Measurements from ENCODE around the gene SDF4.
"Not testable (repeated sequence)": the region's sequence is repeated elsewhere in the genome, so short reads cannot be mapped to it uniquely, and the experiment has no call there.

SDF4 gene

DNA sequence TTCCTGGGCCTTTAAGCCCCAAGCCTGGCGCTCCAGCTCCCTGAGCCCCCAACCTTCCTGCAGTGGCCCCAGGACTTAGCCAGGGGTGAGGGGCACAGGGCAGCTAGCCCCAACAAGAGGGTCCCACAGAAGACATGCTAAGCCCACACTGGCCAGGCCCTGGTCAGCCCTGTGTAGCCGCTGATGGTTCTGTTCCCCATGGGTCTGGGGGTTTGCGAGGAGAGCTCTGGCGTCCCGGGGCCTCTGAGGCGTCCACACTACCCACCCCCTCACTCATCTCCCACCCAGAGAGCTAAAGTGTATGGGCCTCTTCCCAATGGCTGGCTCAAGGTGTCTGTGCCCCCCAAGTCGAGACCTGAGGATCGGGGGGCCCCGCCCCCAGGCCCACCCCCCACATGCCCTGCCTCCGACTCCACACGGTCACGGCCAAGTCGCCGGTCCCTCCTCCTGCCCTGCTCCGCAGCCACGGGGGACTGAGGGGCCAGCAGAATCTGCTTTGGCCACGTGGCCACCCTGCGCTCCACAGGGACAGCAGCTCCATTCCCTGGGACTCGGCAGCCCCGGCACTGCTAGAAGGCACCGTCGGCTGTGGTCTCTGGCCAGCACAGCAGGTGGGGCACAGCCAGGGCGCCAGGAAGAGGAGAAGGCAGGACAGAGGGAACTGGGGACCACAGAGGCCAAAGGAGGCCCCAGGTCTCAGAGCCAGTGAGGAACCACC is 33.2 kb downstream of the SDF4 start:
- no peak for DNase-seq (ENCODE audit: low spot score)

DNA sequence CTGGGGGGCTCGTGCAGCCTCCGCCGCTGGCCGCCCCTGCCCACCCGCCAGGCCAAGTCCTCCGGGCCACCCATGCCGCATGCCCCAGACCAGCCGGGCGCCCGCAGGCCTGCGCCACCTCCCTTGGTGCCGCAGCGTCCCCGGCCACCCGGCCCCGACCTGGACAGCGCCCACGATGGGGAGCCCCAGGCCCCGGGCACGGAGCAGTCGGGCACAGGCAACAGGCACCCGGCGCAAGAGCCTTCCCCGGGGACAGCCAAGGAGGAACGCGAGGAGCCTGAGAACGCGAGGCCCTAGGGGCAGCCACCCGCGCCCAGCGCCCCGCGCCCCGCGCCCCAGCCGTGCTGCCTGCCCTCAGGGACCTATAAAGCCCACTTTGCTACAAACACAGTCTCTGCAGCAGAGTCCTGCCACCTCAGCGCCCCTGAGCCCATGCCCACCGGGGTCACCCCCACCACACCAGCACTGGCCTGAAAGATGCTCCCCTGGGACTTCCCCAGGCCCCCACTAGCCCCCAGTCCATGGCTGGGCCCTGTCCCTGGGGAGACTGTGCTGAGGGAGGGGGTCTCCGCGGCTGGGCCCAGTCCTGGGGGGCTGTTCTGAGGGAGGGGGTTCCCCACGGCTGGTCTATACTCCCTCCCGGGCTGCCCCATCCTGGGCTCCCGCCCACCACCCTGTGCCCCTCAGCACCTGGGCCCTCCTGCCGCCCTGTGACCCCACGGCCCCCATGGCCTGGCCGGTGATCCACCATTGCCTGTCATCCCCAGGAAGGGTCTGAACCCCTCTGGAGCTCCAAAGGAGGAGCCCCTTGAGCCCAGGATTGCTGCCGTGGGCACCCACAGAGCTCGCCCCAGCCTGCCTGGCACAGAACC is 34.0 kb downstream of the SDF4 start:
- DNase-seq (ENCODE audit: low spot score): no peak

DNA sequence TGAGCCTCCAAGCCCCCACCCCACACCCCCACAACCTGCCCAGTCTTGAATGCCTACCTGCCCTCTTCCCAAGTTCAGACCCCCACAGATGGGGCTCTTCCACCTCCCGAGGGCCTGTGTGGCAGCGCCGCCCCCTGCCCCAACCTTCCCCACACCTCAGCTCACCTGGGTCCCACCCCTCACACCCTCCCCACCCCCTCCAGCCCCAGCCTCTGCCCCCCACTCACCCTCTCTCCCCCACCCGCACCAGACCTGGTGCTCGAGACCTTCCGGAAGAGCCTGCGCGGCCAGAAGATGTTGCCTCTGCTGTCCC is 34.7 kb downstream of the SDF4 start:
- no peak for DNase-seq (ENCODE audit: low spot score)

DNA sequence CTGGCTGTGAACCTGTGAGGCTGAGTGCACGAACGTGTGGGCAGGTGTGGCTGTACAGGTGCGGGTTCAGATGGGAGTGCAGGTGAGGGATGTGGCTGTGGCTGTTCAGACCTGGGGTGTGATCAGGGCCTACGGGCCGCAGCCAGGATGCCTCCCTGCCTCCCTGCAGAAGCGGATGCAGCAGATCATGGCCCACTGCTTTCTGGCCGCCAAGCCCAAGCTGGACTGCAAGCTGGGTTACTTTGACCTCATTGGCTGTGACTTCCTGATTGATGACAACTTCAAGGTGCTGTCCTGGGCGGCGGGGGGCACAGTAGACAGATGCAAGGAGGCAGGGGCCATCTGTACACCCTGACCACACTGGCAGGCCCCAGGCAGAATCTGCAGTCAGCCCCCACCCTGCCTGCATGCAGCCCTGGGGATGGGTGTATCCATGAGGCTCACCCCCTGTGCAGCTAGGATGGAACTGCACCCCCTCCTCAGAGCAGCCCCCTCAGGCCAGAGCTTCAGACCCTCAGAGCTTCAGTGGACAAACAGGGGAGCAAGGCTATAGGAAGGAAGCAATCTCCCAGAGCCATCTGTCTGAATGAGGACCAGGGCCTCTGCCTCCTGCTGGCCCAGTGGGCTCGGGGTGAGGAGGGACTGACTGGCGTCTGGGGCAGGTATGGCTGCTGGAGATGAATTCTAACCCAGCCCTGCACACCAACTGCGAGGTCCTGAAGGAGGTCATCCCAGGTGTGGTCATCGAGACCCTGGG is 35.2 kb downstream of the SDF4 start:
- DNase-seq (ENCODE audit: low spot score): no peak

DNA sequence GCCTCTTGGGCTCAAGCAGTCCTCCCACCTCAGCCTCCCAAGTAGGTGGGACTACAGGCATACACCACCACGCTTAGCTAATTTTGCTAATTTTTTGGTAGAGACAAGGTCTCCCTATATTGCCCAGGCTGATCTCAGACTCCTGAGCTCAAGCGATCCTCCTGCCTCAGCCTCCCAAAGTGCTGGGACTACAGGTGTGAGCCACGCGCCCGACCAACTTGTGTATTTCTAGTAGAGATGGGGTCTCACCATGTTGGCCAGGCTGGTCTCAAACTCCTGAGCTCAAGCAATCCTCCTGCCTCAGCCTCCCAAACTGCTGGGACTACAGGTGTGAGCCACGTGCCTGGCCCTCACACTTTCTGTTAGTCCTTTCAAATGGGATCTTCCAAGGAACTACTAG is 36.1 kb downstream of the SDF4 start:
- DNase-seq (ENCODE audit: low spot score): not testable (repeated sequence)

DNA sequence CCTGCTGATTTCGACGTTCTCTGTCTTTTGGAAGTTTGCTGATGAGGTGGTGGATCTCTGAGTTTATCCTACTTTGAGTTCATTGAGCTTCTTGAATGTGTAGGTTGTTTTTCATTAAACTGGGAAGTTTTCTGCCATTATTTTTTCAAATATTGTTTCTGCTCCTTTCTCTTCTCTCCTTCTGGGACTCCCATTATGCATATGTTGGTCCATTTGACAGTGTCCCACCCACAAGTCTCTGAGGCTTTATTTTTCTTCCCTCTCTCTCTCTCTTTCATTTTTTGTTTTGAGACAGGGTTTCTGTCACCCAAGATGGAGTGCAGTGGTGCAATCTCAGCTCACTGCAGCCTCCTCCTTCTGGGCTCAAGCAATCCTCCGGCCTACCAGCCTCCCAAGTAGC is 37.1 kb downstream of the SDF4 start:
- no peak for DNase-seq (ENCODE audit: low spot score)

DNA sequence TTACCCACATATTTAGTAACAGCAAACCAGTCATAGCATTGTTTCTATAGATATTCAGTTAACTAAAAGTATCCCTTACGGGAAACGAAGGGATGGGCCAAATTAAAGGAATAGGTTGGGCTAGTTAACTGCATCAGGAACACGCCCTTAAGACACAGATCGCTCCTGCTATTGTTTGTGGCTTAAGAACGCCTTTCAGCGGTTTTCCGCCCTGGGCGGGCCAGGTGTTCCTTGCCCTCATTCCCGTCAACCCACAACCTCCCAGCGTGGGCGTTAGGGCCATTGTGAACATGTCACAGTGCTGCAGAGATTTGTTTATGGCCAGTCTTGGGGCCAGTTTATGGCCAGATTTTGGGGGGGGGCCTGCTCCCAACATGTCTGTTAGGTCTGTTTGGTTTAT is 40.1 kb downstream of the SDF4 start:
- DNase-seq (ENCODE audit: low spot score): no peak

DNA sequence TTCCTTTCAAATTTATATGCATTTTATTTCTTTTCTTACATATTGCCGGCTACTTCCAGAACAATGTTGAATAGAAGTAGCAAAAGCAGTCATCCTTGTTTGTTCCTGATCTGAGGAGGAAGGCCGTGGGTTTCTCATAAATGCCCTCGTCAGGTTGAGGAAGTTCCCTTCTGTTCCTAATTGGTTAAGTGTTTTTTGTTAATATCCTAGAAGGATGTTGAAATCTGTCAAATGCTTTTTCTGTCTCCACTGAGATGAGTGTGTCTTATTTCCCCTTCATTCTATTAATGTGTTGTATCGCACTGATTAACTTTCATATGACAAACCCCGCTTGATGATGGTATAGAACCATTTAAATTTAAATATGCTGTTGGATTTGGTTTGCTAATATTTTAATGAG is 42.7 kb downstream of the SDF4 start:
- no peak for DNase-seq (ENCODE audit: low spot score)

DNA sequence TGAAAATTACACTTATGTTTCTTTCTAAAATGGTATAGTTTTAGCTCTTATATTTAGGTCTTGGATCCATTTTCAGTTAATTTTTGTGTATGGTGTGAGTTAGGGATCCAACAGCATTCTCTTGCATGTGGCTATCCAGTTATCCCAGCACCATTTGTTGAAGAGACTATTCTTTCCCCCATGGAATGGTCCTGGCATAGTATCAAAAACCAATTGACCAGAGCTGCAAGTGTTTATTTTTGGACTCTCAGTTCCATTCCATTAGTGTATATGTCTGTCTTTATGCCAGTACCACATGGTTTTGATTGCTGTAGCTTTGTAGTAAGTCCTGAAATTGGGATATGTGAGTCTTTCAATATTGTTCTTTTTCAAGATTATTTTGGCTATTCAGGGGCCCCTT is 43.9 kb downstream of the SDF4 start:
- no peak for DNase-seq (ENCODE audit: low spot score)

DNA sequence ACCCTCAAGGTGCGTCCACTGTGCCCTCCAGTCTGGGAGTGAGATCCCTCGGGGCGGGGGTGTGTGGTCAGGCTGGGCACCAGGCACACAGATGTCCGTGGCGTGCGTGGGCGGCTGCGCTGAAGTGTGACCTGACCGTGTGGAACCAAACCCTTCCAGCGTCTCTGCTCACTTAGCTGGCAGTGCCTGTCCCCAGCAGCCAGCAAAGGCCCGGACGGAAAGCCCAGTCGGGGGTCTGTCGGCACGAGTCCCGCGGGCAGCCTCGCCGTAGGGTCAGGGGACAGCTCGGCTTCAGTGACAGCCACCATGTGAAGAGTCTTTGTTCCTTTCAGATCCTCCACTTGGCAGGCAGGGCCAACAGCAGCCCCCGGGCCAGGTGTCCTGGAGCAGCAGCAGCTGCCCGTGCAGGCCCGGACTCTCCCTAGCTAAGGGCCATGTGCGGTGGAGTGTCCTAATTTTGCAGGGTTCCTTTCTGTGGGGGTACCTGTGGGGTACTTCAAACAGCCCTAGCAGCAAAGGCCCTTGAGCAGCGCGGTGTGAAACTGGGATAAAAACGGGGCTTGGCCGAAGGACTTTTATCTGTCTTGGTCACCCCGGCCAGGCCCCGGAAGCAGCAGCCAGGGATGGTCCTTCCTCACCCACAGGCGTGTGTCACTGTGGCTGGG is 46.6 kb downstream of the SDF4 start:
- DNase-seq (ENCODE audit: low spot score): no peak

DNA sequence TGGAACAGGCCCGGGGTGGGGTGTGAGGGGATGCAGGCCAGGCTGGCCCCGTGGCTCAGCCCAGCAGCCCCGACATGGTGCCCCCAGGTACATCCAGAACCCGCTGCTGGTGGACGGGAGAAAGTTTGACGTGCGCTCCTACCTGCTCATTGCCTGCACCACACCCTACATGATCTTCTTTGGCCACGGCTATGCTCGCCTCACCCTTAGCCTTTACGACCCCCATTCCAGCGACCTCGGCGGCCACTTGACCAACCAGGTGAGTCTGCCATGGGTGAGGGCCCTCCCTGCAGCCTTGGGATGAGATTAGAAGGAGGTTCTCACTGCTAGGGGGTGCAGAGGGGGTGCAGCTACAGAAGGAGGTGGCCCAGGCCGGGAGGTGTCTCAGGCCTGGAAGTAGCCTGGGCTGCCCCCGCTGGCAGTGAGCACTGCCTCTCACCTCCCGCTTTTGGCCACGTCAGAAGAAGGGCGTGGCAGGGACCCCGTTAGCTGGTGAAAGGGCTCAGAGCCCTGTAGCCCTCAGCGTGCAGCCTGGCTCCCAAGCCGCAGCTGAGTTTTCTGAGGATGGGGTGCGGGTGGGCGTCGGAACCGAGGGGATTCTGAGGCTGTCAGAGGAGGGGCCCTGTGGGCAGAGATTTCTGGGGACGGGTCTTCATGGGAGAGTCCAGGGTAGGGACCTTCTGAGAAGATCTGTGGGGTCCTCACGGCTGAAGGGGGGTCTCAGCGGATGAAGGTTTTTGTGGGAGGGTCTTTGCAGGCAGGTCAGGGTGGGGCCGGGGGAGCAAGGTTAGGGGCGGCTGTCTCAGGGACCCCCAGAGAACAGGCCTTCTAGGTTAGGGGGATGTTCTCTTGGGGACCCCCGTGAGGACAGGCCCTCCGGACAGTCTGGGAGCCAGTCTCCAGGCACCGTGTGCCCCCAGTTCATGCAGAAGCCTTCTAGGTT is 47.7 kb downstream of the SDF4 start:
- DNase-seq (ENCODE audit: low spot score): no peak

DNA sequence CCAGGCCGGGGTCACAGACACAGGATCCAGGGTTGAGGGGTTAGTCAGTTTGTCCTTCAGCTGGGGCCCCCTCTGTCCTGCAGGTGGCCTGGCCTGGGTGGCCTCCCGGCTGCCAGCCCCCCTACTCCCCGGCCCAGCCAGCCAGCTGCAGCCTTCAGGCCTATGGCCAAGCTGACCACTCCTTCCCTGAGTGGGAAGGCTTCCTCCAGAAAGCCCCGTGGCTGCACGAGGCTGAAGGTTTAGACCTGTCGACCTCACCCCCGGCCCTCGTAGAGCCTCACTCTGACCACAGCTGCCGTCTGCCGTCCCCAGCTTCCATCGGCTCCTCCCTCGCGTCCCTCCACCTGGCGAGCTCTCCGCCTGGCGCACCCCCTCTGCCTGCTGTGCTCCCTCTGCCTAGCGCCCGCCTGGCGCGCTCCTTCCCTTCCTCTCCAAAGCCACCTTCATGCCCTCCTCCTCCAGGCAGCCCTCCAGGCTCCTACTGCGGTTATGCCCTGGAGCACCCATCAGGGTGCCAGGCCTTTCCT is 48.5 kb downstream of the SDF4 start:
- no peak for DNase-seq (ENCODE audit: low spot score)

DNA sequence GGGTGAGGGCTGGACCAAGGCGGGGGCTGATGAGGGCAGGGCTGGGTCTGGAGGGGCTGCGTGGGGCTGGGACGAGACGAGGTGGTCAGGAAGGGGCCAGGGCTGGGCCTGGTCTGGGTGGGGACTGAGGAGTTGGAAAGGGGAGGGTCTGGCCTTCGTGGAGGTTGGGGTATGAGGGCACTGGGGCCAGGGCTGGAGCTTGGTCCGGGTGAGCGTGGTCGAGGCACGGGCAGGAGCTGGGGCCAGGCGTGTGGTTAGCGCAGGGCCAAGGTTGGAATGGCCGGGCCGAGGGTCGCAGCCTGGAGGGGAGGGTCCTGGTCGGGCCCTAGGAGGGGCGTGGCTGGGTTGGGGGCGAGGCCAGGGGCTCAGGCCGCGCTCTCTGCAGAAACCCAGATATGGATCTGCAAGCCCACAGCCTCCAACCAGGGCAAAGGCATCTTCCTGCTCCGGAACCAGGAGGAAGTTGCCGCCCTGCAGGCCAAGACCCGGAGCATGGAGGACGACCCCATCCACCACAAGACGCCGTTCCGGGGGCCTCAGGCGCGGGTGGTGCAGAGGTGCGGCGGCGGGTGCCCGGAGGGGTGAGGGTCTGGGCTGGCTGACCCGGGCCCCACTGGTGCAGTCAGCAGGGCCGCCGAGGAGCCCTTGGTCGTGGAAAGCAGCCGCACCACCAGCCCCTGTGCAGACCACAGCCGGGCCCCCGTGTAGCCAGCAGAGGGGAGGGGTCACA is 49.1 kb downstream of the SDF4 start:
- no peak for DNase-seq (ENCODE audit: low spot score)

DNA sequence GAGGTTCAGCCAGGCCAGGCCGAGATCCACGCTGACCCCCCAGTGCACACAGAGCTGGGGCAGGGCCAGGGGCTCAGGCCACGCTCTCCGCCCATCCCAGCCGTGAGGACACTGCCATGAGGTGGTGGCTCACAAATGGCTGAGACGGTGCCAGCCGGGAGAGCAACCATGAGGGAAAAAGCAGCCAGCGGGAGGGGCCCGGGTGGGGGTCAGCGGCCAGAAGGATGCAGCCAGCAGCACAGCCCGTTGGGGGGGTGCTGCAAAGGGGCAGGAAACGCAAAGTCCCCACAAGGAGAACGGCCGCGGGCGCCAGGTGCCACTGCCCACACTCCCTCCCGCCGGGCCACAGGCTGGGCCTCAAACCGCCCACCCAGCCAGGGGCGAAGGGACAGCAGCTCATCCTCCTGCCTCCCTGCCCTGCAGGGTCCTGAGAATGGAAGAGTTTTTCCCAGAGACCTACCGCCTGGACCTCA is 49.8 kb downstream of the SDF4 start:
- DNase-seq (ENCODE audit: low spot score): no peak

DNA sequence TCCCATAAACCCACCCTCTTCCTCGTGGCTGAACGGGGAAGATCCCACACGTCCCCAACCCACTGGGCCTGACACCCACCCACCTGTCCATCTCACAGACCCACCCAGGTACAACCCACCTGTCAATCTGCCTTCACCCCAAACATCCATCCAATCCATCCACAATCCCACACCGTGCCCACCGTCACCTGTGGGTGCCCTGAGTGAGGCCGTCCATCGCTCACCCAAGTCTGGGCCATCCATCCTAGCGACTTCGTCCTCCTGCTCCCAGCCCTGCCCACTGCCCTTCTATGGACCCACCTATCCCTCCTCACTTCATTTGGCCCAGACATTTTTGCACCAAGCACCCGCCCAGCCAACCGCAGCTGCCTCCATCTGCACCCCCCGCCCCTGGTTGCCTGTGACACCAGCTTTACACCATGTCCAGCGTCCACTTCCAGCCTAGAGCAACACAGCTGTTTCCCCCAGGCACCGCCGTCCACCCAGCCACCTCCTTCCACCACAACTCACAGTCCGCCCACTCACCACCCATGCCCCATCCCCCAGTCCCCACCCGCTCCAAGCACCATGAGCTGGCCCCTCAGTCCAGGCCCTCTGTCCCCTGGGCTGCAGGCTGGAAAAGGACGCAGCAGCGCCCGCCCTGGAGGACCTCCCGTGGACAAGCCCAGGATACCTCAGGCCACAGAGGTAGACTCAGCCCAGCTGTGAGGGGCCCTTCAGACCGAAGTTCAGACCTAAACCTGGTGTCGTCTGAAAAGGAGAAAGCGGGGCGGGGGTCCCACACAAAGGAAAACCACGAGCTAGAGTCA is 50.5 kb downstream of the SDF4 start:
- DNase-seq (ENCODE audit: low spot score): no peak

DNA sequence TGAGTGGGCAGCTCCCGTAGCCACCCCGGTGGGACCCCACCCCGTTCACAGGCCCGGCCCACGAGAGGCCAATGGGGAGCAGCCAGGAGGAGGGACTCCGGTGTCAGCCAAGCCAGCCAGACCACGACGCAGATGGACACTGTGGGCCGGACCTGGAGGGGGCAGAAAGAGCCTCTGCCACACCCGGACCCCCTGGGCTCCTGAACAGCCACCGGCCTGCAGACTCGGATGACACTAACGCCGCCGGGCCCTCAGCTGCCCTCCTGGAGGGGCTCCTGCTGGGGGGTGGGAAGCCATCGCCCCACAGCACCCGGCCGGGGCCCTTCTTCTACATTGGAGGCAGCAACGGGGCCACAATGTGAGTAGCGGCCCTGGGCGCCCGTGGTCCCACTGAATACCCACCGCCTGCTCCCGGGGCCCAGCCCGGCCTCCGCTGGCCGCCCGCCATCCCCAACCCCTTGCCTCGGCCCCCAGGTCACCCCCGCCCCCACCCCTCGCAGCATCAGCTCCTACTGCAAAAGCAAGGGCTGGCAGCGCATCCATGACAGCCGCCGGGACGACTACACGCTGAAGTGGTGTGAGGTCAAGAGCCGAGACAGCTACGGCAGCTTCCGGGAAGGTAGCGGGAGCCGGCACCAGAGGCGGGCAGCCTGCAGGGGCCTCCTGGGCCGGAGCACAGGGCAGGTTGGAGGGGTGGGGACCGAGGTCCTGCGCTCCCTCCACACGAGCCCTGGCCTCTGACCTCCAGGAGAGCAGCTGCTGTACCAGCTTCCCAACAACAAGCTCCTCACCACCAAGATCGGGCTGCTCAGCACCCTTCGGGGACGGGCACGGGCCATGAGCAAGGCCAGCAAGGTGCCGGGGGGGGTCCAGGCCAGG is 51.6 kb downstream of the SDF4 start:
- no peak for DNase-seq (ENCODE audit: low spot score)

DNA sequence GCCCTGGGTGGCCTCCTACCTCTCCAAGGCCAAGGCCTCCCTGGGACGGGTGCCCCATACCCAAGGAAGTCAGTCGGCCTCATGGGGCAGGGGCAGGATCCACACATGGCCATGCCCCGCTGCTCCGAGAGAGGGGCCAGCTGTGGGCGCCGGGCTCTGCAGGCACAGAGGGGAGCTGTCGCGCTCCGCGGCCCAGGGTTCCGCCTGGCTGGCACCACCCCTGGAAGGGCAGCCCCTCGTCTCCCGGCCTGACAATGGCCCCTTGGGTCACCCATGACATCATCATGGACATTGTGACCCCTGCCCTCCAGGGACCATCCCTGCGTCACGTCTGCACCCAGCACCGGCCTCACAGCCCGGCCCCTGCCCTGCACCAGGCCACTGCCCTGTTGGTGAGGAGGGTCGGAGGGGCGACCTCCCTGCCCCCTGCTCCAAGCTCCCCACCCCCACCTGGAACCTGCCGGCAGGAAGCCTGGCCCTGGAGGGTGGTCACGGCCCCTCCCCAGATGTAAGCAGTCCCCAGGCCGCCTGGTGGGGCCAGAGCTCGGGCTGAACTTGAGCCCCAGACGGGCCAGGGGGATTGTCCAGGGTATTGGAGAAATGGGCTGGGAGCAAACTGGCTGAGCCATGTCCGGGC is 52.3 kb downstream of the SDF4 start:
- no peak for DNase-seq (ENCODE audit: low spot score)

DNA sequence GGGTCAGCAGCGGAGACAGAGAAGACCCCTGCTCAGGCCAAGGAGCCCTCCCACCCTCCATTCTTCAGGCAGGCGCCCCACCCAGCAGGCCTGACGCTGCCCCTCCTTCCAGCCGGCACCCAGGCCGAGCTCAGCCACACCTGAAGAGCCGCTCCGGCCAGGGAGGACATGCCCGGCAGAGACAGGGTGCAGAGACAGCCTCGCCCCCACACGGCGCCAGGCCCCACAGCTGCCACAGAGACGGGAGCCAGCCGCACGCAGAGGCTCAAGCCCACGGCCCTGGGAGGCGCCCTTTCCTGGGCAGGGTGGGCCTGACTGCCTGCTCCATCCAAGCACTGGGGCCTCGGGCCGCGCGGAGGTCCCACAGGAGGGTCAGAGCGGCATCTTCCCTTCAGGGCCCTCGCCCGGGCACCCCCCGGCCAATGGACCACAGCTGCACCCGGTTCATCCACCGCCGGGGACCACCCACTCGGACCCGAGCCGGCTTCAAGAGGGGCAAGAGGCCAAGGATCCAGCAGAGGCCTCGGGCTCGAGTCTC is 52.9 kb downstream of the SDF4 start:
- no peak for DNase-seq (ENCODE audit: low spot score)
